ENCODE data around the gene ZNF83. TPM values are rescaled to one million over a fixed set of nuclear protein-coding genes. Genes with fewer than 3 reads are reported as not detected.
"Not testable (repeated sequence)": the region's sequence is repeated elsewhere in the genome, so short reads cannot be mapped to it uniquely, and the experiment has no call there.

ZNF83 gene
- total RNA-seq, 1 donor from 2014 or later, result 29.3 TPM

DNA sequence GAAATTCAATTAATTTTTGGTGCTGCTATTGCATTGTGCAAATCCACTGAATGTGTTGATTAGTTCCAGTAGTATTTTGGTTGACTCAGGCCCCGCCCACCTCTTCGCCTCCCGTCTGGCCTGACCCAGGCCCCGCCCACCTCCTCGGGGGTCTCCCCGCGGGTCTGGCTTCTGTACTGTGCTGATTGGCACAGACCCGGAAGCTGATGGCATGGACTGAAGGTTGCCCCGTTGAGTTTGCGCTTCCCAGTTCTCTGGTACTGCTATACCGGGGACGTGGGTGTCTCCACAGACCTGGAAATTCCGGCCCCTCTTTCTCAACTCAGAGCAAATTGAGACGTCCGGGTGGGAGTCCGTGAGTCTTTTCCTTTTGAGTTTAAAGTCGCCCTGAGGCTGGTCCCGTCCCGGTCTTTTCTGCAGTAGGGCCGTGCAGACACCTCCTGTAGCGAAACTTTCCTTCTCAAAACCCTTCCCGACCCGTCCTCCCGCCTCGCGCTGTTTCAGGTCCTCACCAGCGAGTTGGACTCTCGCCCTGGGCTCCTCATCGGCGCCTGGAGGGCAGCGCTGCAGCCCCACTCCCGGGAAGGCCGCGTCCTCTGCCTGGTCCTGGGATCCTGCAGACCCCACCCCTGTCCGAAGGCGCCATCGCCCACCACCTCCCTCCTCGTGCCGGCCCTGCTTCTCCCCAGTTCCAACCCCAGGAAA is 53.3 kb downstream of the ZNF83 start:
- DNase-seq (ENCODE audit: low spot score in 2 of 2), result no peak
- no peak for FAIRE-seq

DNA sequence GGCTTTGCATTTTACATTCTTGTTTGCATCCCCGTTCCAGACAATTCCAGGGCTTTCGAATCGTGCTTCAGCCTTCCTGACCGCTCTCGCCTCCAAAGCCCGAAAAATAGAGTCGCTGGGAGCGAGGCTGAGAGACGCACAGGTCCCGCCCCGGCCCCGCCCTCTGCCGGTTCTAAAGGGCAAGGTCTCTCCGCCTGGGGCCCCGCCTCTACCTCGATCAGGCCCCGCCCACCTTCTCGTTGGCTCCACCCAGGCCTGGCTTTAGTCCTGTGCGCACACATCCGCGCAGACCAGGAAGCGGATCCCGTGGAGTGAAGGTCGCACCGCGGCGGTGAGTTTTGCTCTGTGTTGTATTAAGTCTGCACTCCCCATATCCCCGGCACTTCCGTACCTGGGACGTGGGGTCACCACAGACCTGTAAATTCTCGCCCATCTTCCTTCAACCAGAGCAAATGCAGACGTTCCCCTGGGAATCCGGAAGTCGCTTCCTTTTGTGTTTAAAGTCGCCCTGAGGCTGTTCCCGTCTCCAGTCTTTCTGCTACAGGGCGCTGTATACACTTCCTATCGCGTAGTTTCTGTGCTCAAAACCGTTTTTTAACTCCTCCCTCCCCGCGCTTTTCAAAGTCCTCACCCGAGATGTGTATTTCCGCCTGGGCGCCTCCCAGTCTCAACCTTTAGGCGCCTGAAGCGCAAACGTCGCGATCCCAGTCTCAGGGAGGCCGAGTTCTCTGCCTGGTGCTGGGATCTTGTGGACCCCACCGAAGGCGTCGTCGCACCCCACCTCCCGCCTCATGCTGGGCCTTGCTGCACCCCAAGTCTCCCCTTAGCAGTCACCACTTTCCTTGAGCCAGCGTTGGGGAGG is 67.9 kb downstream of the ZNF83 start, which contains the start of gene ZNF701:
ZNF701 (plus strand) TSS at position 288 of the 862 bp plus-strand sequence. CDS start 3,861 bp downstream, outside the sequence.
- no peak for FAIRE-seq
- peak; percentile 80 to 92 for DNase-seq (ENCODE audit: low spot score in 2 of 2)

DNA sequence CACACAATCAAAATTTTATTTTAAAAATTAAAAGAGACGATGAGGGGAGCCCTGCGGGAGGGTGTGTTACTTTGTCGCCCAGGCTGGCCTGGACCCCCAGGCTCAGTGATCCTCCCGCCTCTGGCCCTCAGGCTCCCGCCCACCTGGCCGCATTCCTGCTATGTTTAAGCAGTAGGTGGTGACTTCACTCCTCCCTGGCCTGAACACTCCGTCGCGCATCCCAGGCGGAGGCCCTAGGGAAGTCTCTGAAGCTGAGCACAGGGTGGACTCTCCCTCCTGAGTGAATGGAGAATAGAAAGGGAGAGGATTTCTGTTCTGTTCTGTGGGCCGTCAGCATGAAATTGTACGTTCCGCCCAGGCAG is 68.5 kb downstream of the ZNF83 start:
- peak in 1 of 2 donors; percentile 32 for DNase-seq (ENCODE audit: low spot score in 2 of 2)
- FAIRE-seq, result not testable (repeated sequence)

DNA sequence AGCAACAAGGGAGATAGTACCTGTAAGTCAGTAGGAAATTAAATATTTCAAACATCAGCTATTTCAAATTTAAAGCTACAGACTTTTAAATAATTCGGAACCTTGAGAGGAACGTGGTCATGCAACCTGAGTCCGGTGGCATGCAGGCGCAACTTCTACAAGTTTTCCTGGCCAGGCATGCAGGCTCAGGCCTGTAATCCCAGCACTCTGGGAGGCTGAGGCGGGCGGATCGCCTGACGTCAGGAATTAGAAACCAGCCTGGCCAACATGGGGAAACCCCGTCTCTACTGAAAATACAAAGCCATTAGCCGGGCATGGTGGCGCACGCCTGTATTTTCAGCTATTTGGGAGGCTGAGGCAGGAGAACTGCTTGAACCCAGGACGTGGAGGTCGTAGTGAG is 70.2 kb downstream of the ZNF83 start:
- FAIRE-seq (no peak), DNase-seq (ENCODE audit: low spot score in 2 of 2) (no peak)

DNA sequence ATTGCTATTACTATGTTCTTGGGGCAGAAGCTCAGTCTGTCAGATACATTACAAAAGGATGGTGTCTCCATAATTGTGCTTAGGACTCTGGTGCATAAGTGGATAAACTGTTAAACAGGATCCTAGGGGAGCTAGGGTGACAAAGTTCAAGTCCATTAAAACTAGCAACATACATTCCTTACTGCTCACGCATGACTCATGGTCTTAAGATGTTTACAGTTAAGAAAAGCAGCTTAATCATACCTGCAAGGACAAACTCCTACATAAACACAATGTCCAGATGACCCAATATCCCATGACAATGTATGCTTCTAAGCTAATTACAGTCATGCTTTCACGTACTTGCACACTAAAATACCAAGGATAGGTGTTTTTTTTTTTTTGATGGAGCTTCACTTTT is 71.6 kb downstream of the ZNF83 start:
- FAIRE-seq (no peak), DNase-seq (ENCODE audit: low spot score in 2 of 2) (no peak)

DNA sequence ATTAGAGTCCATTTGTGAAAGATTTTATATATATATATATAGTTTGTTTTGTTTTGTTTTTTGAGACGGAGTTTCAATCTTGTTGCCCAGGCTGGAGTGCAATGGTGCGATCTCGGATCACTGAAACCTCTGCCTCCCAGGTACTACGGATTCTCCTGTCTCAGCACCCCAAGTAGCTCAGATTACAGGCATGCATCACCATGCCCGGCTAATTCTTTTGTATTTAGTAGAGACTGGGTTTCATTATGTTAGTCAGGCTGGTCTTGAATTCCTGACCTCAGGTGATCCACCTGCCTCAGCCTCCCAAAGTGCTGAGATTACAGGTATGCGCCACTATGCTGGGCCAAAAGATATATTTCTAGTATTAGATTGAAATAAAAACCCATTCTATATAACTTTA is 72.0 kb downstream of the ZNF83 start:
- no peak for DNase-seq (ENCODE audit: low spot score in 2 of 2)
- no peak for FAIRE-seq

Small RNA genes within 50 kb of the gene (small RNA-seq; reads per million reads assigned to genes)
- not detected for gene RPL39P34

Other genes starting within 250 kb of the ZNF83 start
- 48.1 TPM for gene ZNF528, start 240.5 kb downstream of the ZNF83 start, total RNA-seq
- gene ZNF534, start 209.2 kb downstream of the ZNF83 start, total RNA-seq, result 3.3 TPM
- gene ZNF578, start 184.8 kb downstream of the ZNF83 start, total RNA-seq, result 36.3 TPM
- 17.9 TPM for gene ZNF808, start 110.7 kb downstream of the ZNF83 start, total RNA-seq
- gene ZNF701, start 68.1 kb downstream of the ZNF83 start, total RNA-seq, result 22.4 TPM
- gene ZNF611, start 96.7 kb upstream of the ZNF83 start, total RNA-seq, result 20.4 TPM
- gene ZNF600, start 148.4 kb upstream of the ZNF83 start, total RNA-seq, result 0.41 TPM
- gene ZNF28, start 183.3 kb upstream of the ZNF83 start, total RNA-seq, result 36.3 TPM
- 57.9 TPM for gene ZNF468, start 219.3 kb upstream of the ZNF83 start, total RNA-seq